ENCODE results near the gene PJVK. TPM values are rescaled to one million over a fixed set of nuclear protein-coding genes. Genes with fewer than 3 reads are reported as not detected.

PJVK gene
- total RNA-seq, 2 experiments from 2014 or later: 2.3 to 2.5 TPM

GRCh38 chr2:178506949-178507348 is 55.8 kb downstream of the PJVK start:
- no peak overlapping the region for H3K27ac Mint-ChIP-seq
- H3K4me3 Mint-ChIP-seq: no peak overlapping the region
- peaks cover 14% of the 10 kb centered on the region for H3K36me3 Mint-ChIP-seq
- no peaks in the 10 kb centered on the region for H3K27me3 Mint-ChIP-seq
- no peak for ATAC-seq (ENCODE audit: low read depth)
- no peaks in the 10 kb centered on the region for H3K9me3 Mint-ChIP-seq
- POLR2A ChIA-PET: no interaction called here
- peaks cover 4% of the 10 kb centered on the region for H3K4me1 Mint-ChIP-seq
- DNase-seq: no peak

GRCh38 chr2:178508646-178509045 is 57.5 kb downstream of the PJVK start:
- POLR2A ChIA-PET: no interaction called here
- peaks cover 4% of the 10 kb centered on the region for H3K4me1 Mint-ChIP-seq

GRCh38 chr2:178510384-178510783 is 59.2 kb downstream of the PJVK start:
- H3K27me3 Mint-ChIP-seq: no peaks in the 10 kb centered on the region
- H3K36me3 Mint-ChIP-seq: peaks cover 7% of the 10 kb centered on the region
- POLR2A ChIA-PET: no interaction called here
- peaks cover 16% of the 10 kb centered on the region for H3K4me1 Mint-ChIP-seq
- no peak for DNase-seq
- no peak for ATAC-seq (ENCODE audit: low read depth)
- no peak overlapping the region for H3K27ac Mint-ChIP-seq
- H3K9me3 Mint-ChIP-seq: no peaks in the 10 kb centered on the region
- no peak overlapping the region for H3K4me3 Mint-ChIP-seq

More at GRCh38 chr2:178508646-178509045, 57.5 kb downstream of the PJVK start:
- H3K27ac Mint-ChIP-seq: no peak overlapping the region
- peaks cover 7% of the 10 kb centered on the region for H3K36me3 Mint-ChIP-seq
- ATAC-seq (ENCODE audit: low read depth): no peak
- no peaks in the 10 kb centered on the region for H3K27me3 Mint-ChIP-seq
- no peaks in the 10 kb centered on the region for H3K9me3 Mint-ChIP-seq
- no peak for DNase-seq
- no peak overlapping the region for H3K4me3 Mint-ChIP-seq

Other genes starting within 250 kb of the PJVK start
- 10 to 100 TPM; 43.6 to 47.1 TPM for gene PRKRA, start 203 bp upstream of the PJVK start, total RNA-seq
- 1 to 10 TPM; 1.8 to 2.4 TPM for gene FKBP7, start 27.2 kb downstream of the PJVK start, total RNA-seq
- gene PLEKHA3, start 29.1 kb downstream of the PJVK start, total RNA-seq: 10 to 100 TPM; 28.9 to 29.4 TPM